ENCODE data around the gene RUNX2.

Gene RUNX2

DNA sequence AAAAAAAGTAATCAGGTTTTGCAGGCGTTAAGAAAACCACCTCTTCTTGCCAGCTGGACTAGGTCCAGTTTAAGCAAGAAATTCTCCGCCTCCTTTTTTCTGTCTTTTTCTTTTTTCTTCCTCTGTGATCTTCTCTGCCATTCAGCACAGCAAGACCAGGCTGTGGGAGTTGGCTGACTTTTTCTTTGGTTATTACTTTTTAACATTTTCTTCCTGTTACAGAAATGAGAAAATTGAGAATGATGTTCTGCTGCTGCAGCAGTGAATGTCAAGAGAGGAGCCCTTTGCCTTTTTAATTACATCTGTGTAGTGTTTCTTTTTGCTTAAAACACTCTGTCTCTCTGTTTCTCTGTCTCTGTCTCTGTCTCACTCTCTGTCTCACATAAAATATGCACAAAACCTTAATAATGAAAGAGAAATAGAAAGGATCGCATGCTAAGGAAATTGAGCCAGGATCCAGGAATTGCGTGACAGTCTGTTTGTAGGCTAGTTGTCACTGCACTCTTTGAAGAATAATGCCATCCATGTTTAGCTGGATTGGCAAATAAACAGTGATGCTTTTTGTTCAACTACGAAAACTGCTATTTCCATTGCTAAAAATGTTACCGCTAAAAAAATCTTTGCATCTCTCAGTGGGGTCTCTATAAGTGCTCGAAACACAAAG lies 152.8 kb downstream of the RUNX2 start:
- DNase-seq (ENCODE audit: low read depth in 1 of 2, low spot score in 1 of 2) = no peak

DNA sequence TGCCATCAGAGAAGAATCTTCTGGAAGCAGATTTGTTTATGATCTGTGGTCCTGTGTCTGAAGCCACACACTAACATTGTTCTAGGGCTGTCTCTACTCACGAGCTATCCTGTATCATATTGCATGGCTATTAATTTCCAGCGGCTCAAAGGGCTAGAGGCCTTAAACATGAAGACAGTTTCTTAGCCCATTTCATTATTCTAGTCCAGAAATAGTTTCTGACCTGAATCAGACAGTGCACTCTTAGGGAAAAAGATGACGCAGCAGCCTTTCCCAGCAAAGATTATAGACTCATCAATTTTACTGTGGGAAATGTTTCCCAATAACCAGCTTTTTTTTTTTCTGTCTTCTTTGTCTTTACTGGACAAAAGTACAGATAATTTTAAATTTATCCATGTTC lies 154.9 kb downstream of the RUNX2 start:
- DNase-seq (ENCODE audit: low read depth in 1 of 2, low spot score in 1 of 2) = no peak

DNA sequence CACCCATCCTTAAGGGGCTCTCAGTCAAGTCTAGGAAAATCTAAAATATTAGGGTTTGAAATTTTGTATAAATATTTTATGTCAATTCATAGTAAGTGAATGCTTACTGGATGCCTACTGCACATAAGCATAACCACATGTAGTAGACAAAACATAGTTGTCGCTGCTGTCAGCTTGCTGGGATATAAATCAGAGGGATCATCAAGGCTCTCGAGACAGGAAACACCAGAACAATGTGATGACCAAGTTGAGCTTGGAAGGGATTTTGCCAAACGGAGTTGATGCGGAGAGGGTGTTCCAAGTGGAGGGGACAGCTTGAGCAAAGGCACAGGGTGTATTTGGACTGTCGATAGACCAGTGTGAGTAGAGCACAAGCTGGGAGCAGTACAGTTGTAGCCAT lies 155.4 kb downstream of the RUNX2 start:
- DNase-seq (ENCODE audit: low read depth in 1 of 2, low spot score in 1 of 2) = no peak

DNA sequence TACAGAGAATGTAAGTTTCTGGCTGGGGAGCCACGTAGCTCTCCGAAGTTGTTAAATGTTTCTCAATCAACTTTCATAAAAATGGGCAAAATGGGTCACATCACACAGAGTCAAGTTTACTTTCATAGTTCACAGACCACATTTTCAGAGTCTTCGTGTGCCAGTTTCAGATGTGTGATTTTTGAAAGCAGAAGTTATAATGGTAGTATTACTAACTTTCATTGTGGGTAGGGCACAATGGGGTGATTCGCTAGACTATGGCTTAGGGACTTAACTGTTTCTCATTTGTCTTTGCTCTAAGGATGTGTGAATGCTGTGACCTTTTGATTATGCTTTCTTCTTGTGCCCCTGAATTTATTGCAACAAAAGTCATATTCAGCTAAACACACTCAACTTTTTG lies 158.6 kb downstream of the RUNX2 start:
- DNase-seq (ENCODE audit: low read depth in 1 of 2, low spot score in 1 of 2) = no peak

DNA sequence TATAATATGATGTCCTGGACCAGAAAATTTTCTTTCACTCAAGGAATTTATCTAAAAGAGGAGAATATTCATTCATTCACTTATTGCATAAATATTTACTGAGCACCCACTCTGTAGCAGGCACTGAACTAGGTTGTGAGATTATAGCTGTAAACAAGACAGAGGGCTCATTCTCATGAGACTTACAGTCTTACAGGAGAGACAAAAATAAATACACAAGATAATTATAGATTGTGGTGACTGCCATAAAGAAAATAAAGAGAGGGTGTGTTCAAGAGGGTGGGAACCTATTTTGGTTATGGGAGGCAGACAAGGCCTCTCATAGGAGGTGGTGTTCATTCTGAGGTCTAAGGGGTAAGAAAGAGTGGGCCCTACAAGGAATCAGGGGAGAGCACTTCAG lies 159.5 kb downstream of the RUNX2 start:
- no peak for DNase-seq (ENCODE audit: low read depth in 1 of 2, low spot score in 1 of 2)

DNA sequence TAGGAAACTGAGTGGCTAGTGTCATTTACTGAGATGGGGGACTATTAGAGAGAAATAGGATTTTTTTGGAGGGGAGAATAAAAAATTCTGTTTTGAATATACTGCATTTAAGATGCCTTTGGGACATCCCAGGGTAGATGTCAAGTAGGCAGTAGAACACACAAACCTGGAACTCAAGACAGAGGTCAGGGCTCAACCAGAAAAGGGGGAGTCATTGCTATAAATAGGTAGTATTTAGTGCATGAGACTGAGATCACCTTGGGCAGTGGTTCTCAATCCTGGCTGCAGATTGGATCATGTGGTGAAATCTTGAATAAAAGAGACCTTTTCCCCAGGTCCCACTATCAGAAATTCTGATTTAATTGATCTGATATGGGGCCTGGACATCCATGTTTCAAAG lies 160.1 kb downstream of the RUNX2 start:
- DNase-seq (ENCODE audit: low read depth in 1 of 2, low spot score in 1 of 2) = no peak

DNA sequence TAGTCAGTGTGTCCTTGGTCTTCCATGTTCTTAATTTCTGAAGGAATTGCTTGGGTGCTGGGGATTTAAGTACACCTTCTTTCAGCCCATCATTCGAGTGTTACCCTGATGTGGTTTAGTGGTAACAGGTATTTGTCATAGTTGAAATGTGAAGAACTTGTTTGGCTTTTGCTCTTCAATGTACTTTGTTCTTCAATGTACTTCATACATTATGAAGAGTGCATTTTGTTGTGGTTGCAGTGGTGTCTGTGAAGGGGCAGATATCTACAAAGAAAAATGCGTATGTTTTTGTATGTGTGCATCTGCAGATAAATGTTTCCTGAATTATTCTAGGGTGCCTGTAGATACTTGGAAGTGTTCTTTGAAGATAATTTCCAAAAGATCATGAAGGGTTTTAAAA lies 160.8 kb downstream of the RUNX2 start:
- no peak for DNase-seq (ENCODE audit: low read depth in 1 of 2, low spot score in 1 of 2)

DNA sequence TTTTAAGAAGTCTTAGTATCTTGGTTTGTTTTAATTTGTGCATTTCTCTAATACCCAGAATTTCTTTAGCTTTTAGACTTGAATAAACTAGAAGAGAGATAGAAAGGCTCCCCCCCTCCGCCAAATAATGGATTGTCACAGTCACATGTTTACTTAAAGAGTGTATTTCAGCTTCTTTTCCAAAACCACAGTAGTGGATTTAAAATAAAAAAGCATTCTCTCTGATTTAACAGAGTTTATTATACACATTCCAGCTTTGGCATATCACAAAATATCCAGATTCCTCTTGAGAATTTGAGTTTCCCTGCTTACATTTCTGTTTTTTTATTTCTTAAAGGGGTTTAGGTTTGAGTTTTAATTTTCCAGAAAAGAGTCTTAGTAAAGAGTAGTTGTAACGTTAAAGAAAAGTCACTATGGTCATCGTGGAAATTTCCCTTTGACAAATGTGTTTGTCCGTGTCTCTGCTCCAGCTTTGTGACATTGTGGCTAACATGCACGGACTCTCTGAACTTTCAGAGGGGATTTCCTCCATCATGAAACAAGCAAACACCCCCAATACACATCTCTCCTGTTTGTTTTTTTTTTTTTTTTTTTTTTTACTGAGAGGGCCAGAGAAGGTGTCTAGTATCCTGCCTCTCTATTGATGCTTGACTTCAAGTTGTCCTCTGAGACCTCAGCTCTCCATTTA lies 163.1 kb downstream of the RUNX2 start:
- no peak for DNase-seq (ENCODE audit: low read depth in 1 of 2, low spot score in 1 of 2)

DNA sequence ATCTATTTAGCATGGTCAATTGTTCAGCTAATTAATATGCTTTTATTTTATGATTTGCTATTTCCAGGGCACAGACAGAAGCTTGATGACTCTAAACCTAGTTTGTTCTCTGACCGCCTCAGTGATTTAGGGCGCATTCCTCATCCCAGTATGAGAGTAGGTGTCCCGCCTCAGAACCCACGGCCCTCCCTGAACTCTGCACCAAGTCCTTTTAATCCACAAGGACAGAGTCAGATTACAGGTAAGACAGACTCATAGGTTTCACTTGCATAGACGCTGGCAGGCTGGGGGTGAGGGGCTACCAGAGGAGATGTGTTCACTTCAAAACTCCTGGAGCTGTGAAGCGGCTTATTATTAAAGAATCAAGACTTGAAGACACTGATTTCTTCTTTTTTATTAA lies 163.7 kb downstream of the RUNX2 start:
- no peak for DNase-seq (ENCODE audit: low read depth in 1 of 2, low spot score in 1 of 2)

DNA sequence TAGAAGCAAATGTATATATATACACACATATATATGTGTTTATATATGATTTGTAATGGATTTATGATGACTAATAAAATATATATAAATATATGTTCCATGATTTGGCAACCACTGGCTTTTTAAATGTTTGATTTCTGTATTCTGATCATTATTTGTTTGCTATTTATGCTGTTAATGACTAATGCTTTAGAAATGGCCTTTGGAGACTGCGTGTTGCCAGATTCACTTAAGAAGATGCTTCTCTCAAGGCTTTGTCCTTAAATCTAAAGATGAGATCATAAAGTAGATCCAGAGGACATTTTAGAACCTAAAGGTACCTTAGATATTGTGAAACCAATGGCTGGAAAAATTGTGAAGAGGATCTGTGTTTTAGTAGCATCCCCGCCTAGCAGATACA lies 165.6 kb downstream of the RUNX2 start:
- no peak for DNase-seq (ENCODE audit: low read depth in 1 of 2, low spot score in 1 of 2)

DNA sequence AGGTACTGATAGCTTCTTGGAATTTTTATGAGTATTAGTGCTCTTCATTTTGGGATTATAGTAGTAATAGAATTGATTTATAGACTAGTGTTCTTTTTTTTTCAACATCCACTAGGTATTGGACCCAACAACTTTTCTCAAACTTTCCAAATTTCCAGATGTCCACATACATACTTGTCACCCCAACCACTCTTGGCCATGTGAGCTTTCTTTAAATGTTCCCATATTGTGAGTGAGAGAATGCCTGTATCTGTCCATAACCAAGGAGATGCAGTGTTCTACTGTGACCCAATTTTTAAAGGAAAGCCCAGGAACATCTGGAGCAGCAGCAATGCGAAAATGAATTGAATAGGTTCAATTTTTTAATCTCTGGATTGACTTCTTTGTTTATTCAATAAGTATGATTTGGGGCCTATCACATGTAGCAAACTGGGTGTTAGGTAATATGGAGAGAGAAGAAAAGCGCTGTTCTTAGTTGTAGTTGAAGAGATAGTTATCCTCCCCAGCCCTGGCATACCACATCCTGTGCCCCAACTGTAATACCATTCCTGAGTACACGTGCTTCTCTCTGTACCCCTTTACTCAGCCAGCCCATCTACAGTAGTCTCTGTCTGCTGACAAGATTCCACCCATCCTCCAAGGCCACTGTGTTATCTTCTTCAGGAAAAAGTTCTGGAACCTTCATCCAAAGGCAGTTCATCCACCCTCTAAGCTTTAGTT lies 166.4 kb downstream of the RUNX2 start:
- DNase-seq (ENCODE audit: low read depth in 1 of 2, low spot score in 1 of 2) = no peak

DNA sequence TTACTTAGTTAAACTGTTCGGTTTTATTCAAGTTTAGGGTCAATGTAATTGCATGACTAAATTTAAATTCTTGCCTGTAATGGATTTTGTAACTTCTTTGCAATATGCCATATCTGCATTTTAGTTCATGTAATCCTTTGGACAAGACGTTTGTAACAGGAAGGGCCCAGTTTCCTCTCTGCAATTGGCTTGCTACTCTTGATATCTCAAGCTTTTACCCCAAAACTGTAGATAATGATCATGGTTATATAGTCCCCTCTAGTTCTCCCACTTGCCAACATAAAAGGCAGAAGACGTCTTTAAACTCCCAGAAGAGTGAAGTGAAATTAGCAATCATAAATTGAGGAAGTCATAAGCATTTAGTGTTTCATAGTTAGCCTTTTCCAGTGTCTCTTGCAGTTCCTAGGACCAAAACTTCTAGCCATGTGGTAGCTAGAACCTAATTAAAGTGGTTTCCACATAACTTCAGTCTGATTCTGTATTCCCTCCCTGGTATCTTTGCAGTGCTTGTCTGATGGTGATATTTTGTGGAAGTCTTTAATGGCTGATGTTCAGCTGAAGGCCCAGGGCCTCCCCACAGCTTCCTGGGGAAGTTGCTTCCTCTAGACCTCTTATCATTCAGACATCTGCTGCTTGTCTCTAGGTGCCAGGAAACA lies 167.4 kb downstream of the RUNX2 start:
- no peak for DNase-seq (ENCODE audit: low read depth in 1 of 2, low spot score in 1 of 2)

DNA sequence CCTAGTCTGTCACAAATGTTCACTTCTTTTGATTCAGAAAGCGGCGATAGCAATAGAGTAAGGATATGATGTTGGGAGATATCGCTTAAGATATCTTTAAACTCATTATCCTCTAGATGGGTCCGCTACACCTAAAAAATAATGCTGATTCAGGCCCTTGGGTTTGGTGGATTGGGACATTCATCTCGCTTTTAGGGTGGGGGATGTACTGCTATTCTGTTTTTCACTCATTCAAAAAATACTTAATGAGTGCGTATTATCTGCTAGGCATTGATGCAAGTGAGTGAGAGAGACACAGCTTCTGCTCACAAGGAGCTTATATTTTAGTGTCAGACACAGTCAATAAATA lies 167.9 kb downstream of the RUNX2 start:
- DNase-seq (ENCODE audit: low read depth in 1 of 2, low spot score in 1 of 2) = no peak

DNA sequence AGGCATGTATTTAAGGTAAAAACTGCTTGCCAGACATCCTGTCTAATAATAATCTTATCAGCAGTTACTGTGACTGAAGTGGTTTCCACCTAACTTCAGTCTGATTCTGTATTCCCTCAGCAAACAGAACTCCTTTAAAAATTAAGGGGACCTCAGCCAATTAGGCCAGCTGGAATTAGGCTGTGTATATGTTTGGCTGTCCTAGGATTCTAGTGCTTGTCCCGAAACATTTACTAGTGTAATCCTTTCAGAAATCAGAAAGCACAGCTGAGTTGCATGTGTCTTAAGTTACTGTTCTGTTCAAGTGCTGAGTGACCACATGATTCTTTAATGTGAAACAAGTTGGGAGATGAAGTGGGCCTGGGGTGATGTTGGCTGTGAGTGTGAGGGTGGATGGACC lies 170.5 kb downstream of the RUNX2 start:
- no peak for DNase-seq (ENCODE audit: low read depth in 1 of 2, low spot score in 1 of 2)

DNA sequence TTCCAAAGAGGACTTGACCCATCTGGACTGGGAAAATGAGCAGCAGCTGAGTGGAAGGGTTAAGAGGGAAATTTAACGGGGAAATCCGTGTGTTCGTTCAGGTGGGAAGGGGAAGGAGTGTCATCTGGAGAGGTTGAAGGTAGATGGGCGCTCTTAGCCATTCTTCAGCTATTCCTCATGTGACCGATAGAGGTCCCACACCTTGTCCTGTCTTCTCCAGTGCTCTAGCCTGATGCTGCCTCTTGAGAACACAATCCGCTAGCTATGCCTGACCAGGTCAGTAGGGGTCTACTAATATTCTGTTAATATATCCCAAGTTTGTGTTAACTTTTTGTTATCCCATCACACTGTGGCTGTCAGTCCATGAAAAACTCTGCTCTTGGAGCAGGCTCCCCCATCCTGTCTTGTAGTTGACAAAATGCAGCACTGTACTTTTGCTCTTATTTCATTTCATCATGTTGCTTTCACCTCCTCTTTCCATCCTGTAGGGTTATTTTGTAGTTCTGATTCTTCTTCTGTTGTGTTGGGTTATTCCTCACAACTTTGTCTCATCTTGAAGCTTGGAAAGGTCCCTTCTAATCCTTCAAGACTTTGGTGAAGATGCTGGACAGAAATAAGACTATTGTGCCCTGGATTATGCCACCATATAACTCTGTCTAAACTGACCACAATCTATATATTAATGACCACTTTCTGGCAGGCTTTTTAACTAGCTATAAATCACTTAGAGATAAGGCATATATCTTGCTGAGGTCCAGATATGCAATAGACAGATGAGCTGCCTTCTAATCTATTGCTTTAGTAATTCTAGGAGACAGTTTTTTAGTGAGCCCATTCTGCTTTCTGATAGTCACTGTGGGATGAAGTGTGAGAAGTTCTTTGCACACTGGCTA lies 173.0 kb downstream of the RUNX2 start:
- no peak for DNase-seq (ENCODE audit: low read depth in 1 of 2, low spot score in 1 of 2)

DNA sequence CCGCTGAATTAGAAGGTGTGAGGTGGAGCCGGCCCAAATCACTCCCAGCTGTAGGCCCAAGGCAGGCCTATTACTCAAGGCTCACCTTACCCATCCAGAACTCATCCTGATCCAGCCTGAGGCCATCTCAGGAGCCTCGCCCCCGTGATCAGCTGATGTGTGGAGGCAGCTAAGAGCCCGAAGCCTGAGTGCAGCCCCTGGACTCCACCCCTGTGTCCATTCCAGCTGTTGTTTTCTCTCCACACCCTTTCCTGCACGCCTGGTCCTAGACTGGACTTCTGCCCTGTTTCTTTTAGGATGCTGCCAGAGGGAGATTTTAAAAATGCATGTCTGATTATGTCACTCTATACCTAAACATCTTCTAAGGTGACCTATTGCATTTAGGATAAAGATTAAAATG lies 174.3 kb downstream of the RUNX2 start:
- DNase-seq (ENCODE audit: low read depth in 1 of 2, low spot score in 1 of 2) = no peak

DNA sequence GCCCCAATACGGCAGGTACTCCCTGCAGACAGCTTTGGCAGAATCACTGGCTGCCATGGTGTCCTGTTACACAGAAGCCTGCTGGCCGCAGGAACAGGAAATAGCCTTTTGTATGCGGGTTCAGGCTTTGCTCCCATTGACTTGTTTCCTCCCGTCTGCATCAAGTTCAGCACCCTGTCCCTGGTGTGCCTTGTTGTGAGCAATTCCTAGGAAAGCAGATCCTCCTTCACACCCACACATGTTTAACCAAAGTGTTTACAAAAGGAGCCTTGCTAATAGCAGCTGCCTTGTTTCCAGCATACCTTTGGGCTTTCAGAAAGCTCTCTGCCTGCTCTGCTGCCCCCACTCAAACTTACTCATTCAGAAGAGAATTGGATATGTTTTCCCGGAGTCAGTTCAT lies 176.8 kb downstream of the RUNX2 start:
- no peak for DNase-seq (ENCODE audit: low read depth in 1 of 2, low spot score in 1 of 2)

DNA sequence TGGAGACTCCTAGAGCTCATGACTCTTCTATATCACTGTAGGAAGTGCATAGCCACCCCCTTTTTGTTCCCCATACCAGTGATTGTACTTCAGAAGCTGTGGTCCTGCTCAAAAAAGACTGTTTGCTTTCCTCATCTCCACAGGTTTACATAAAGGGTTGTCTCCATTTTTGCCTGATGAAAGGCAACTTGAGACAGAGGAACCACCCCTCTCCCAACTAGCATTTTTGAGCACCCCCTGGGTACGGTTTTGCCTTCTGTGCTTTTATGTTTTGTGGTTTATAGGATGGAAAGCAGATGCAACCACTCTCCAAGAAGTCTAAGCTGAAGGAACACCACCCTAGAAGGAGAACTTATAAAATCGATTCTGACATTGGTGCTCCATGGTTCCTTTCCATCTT lies 177.3 kb downstream of the RUNX2 start:
- no peak for DNase-seq (ENCODE audit: low read depth in 1 of 2, low spot score in 1 of 2)

DNA sequence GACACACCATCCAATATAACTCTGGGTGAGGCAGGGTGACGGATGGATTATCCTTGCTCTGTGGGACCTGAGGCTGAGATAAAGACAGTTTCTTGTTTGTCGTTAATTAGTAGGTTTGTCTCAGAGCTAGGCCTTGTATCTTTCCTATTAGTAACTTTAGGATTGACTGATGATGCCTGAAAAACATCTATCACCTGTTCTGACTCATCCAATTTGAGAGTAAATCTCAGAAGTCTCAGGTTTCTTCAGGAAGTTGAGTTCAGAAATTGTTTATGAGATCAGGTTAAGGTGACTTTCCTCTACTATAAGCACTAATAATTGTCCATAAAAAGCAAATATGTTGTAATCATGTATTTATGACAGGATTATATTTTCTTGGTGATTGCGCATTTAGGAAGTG lies 179.1 kb downstream of the RUNX2 start:
- no peak for DNase-seq (ENCODE audit: low read depth in 1 of 2, low spot score in 1 of 2)

DNA sequence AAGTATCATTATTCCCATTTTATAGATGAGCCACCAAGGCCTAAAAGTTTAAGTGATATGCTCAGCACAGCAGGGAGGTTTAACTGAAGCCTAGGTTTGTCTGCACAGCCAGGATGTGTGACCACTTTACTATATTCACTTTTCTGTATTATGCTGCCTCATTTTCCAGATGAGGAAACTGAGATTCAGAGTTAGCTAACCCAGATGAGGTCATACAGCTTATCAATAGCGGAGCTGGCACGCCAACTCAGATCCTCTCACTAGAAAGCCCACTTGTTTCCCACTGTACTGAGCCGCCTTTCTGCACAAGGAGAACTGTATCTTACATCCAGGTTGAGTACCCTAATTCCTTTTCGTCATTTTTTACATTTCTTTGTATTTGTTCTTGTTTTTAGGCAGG lies 181.3 kb downstream of the RUNX2 start:
- DNase-seq (ENCODE audit: low read depth in 1 of 2, low spot score in 1 of 2) = no peak

DNA sequence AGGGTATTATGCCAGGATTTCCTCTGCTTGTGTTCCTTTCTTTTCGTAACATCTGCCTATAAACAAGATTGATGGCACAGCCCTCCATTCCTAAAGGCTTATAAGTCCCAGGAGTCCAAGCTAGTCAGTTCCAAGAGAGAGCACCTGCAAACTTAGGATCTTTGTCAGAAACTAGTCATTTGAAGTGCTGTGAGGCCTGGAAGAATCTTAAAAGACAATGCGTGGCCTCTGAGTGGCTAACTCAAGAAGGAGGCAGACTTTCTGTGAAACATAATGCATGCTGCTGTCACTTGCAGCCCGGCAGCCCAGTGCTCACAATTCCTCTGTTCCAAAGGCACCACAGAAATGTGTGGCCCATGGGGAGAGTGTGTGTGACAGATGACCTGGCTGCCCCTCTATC lies 184.6 kb downstream of the RUNX2 start:
- no peak for DNase-seq (ENCODE audit: low read depth in 1 of 2, low spot score in 1 of 2)

All from activated T-helper 1 cell treated with anti-CD3 and anti-CD28 coated beads, Interleukin-2, amount 50 U/mL, for 16 hours (primary cell).